HG02885 (cell line): Measurements from ENCODE around the gene ABLIM2.

Source experiments
- ATAC-seq: cut with Tn5 transposase; IDR thresholded peaks from one replicate; pipeline ENCODE4 v1.9.1; 2021; ENCODE audit warnings: mild to moderate bottlenecking; ENCODE audit not compliant: unreplicated experiment, poor library complexity

ABLIM2 gene

DNA sequence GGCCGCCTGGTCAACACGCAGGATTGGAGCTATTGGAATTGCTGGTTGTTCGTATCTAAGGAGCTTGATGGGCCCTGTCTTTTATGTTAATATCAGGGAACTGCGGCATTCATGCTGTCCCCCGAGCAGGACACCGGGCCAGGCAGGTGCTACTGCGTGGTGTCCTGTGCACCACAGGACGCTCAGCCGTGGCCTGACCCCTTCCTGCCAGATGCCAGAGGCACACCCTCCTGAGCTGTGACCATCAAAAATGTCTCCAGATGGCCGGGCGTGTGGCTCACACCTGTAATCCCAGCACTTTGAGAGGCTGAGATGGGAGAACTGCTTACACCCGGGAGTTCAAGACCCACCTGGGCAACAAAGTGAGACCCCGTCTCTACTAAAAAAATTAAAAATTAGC is 32.1 kb downstream of the ABLIM2 start:
- no peak for ATAC-seq

DNA sequence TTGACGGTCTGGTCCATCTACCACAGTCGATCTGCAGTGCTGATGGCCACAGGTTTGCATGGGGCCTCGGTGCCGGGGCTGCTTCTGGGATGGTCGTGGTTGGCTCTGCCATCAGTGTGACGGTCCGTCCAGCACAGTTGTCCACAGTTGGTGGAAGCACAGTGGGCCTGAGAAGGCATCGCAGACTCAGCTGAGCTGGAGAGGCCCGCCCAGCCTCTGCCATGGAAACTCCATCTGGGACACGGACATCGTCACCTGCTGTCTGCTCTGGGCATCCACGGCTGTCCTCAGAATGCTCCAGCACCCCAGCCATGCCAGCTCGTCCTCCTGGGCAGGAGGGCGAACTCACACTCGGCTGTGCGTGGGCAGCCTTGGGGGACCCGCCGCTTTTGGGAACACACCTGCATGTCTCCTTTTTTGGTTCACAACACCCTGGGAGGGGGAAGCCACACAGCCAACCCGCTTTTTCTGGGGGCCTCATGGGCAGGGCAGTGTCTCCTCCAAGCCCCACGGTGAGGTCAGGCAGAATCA is 33.0 kb downstream of the ABLIM2 start:
- no peak for ATAC-seq

DNA sequence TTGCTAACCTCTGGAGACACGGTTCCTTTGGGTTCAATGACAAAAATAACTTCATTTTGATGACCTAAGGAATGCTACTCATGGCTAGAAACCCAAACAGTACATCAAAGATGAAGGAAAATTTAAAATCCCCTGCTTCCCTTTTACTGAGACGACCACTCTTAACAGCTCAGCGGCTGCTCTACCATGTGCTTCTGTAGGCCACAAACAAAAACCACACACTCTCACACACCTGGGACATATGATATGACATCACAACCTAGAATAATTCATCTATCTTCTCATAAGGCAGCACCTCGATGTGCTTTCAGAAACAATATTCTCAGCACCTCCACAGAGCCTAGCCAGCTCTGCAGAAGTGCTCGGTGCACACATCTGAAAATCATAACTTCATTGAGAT is 34.7 kb downstream of the ABLIM2 start:
- no peak for ATAC-seq

DNA sequence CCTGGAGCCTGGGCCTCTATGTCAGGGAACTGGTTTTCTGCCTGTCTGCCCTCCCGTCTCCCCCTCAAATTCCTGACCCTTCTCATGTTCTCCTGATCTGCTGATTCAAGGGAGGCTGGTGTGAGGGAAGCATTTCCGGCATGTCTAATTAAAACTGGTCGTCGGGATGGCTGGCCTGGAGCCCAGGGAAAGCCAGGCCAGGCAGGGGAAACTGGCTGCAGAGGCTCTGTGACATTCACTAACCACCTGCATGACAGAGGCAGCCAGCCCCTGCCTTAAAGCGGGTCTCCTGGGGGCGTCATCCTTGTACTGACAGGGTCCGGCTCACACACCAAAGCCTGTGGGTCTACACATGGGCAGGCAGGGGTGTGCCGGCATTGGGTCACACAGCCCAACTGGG is 35.2 kb downstream of the ABLIM2 start:
- no peak for ATAC-seq

DNA sequence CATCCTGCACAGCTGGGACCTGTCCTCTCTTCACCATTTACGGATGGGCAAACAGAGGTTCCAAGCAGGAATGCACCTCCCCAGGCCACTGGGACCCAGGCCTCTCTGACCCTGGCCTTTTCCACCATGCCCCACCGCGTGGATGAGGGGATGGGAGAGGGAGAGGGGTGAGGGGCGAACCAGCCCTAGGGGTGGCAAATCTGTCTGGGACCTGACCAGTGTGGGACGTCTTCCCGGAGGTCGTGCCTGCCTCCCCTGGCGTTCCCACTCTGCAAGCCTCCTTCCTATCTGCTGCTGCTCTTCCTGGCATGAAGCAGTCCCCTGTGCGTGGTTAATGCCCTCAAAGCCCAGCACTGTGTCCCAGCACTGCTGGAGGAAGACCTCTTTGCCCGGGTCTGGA is 35.9 kb downstream of the ABLIM2 start:
- no peak for ATAC-seq

DNA sequence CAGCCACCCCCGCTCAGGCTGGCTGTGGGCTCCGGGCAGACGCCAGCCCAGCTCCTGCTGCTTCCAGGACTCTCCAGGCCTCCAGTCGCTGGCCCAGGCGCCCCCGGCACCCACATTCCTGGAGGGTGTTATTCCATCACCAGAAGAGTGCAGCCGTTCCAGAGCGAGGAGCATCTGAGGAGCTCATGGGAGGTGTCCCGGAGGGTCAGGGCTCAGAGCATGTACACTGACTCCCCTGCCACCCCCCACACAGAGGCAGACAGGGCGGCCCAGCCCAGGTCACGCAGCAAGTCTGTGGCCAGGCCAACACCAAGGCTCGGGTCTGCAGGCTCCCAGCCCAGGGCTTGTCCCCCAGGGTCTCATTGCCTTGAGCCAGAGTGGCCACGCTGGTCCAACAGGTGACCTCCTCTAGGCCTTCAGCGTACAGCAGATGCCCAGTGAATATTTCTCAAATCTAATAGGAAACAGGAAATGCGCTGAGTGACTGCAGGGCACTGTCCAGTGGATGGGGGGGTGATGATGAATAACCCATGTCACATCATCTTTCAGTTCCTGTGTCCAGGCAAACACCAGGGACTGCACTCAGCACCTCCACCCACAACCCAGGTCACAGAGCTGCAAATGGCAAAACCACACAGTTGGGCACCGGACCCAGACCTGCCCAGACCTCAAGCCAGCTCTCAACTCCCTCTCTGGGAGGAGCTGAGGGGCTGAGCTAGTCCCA is 37.2 kb downstream of the ABLIM2 start:
- ATAC-seq = no peak

DNA sequence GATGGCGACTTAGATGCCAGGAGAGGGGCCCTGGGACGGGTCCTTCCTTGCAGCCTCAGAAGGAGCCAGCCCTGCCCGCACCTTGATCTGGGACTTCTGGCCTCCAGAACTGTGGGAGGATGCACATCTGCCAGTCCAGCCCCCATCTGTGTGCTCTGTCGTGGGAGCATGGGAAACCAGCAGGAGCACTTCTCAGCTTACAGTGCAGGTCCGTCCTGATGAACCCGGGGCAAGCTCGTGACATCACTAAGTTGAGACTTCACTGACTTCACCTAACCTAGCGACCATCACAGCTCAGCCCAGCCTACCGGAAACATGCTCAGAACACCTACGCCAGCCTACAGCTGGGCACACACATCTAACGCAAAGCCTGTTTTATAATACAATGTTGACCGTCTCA is 38.1 kb downstream of the ABLIM2 start:
- no peak for ATAC-seq

DNA sequence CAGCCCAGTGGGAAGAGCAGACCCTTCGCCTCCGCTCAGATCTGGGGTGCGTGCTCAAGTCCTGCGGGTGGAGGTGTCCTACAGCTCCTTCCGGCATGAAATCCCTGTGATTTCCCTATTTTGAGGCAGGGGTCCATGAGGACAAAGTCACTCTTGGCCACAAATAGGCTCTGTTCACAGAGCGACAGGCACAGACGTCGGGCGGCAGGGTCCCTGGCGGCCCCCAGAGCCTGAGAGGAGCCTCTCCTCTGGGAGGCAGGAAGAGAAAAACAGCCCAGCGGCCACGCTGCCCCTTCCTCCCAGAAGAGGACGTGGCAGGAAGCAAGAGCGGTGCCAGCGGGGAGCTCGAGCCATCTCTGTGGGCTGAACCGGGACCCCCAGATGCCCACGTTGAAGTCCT is 38.7 kb downstream of the ABLIM2 start:
- no peak for ATAC-seq

DNA sequence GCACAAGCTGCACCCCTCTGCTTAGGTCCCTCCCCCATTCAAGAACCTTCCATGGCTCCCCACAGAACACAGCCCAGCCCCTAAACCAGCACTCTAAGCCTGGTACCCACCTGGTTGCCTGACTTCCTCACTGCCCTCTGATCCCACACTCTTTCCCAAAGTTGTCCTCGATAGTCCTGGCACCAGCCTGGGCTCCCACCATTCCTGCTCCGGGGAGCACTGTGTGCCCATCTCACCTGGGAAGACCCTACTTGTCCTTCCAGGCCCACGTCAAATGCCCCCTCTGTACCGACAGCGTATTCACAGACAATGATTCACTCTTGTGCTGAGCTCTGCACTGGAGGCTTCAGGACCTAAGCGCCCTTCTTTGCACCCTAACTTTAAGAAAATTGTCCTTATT is 40.1 kb downstream of the ABLIM2 start:
- no peak for ATAC-seq

DNA sequence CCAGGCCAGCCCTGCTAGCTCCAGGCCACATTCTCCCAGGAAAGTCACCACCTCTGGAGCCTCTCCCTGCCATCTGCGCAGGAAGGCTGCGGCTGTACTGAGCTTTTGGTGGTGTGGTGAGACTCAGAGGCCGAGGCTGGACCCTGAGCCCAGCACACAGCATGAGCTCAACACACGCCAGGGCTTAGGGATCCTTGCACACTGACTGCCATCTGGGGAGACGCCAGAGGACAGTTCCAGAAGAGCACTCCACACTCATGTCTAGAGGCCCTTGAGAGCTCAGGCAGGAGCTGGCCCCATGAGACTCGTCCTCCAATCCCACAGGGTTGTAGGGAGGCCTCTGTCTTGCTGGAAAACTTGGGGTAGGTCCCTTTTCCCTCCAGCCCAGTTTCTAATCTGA is 40.6 kb downstream of the ABLIM2 start:
- no peak for ATAC-seq

DNA sequence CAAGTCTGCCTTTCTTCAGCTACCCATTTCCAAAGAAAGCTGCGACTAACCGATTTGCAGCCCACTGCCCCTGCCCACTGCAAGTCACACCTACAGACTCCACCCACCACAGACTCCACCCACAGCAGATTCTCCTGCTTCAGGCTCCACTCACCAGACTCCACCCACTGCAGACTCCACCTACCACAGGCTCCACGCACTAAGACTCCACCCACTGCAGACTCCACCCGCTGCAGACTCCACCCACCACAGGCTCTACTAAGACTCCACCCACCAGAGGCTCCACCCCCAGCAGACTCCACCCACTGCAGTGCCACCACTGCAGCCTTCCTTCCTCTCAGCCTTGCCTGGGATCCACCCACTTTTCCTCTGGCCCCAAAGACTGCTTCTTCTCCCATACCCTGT is 41.3 kb downstream of the ABLIM2 start:
- peak; percentile 77 for ATAC-seq

DNA sequence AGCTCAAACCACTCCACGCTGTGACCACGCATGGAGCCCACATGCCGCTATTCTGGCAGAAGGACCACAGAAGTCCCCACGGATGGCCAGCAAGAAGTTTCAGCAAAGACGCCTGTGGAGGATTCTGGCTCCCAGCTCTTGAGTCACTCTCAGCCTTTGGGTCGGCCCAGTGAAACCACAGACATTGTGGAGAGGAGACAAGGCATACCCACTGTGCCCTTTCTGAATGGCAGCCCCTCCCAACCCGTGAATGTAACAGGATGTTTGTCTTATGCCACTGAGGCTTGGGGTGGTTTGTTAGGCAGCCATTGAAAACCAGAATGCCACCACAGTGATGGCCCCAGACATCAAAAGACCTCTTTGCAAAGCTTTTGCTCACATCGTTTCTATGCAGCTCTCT is 42.7 kb downstream of the ABLIM2 start:
- no peak for ATAC-seq

DNA sequence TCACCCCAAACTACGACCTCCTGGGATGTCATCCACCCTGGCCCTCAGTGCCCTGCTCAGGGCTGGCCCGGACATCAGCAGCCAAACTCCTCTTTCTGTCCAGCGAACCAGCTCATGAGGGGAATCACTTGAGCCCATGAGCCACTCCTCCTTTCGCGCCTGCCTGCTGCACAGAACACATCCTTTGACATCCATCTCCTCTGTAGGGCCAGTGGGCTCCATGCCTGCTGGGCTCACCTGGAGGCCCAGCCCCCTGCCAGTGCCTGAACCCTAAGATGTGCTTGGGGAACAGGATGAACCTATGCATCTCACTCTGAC is 43.5 kb downstream of the ABLIM2 start:
- no peak for ATAC-seq

DNA sequence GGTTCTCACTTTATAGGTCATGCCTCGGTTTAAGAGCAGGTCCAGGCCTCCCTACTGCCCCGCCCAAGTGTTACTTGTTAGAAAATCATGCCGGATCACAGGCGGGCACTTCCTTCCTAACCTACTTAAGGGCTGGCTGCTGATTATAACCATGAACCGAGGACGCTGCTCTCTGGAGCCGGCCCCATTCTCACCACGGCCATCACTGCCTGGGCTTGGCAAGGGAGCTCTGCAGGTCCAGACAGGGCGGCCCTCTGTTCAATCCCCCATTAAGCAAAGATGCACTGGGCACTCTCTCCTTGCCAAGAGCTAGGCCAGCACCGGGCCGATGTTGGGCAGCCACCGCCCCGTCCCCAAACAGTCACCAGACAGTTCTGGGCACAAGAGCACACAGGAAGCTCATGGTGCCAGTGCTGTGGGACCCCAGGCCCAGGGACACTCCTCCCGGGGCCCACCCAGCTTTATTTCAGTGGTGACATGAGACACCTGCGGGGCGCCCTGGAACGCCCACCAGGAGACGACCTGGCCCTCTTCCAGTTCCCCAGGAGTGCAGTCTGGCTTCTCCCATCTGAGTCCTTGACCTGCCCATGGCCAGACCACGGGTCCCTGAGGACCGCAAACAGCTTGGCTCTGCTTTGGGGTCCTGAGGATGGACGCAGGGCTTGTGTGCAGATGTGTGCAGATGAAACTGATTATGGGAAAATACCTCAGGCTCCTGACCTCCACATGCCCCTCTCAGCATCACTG is 44.0 kb downstream of the ABLIM2 start:
- no peak for ATAC-seq

DNA sequence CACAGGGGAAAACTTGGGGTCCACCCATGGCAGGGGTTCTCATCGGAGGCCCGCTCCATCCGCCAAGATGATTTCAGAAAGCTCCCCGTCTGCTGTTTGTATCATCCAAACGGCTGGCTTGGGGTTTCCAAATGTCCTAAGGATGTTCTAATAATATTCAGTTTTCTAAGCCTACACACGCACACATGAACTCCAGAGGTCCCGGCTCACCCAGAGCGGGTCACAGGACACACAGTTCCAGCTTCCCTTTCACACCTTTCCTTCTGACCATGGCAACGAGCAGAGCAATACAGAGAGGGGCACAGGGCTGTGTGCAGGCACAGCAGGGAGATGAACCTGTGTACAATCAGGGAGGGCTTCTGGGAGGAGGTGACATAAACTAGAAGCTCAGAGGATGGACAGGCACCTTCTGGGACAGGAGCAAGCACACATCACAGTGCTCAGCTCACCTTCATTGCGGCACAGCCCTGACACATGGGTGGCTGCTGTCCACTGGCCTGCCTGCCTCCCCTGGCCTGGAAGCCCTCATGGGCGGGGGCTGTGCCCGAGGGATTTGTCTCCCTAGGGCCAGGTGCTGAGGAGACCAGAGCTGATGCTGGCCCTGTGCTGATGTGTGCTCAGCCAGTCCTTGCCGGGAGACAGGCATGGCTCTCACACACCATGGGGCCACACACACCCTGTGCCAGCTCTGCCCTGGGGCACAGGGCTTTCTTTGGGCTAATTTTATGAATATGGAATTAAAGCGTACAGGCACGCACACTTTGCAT is 44.8 kb downstream of the ABLIM2 start:
- ATAC-seq = no peak

DNA sequence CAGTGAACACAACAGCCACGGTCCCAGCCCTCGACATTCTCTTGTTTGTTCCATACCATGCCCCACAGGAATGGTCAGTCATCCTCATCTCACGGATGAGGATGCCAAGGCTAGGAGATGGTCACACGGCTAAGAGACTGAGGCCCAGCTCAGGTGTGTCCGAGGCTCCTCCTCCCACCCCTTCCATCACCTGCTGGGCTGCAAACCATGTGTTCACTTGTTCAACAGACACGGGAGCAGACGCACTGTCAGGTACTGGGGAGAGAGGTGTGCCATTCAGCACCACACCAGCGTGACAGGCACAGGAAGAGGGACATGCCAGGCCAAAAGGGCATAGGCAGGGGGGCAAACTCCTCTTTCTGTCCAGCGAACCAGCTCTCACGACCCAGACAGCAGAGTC is 45.9 kb downstream of the ABLIM2 start:
- no peak for ATAC-seq

DNA sequence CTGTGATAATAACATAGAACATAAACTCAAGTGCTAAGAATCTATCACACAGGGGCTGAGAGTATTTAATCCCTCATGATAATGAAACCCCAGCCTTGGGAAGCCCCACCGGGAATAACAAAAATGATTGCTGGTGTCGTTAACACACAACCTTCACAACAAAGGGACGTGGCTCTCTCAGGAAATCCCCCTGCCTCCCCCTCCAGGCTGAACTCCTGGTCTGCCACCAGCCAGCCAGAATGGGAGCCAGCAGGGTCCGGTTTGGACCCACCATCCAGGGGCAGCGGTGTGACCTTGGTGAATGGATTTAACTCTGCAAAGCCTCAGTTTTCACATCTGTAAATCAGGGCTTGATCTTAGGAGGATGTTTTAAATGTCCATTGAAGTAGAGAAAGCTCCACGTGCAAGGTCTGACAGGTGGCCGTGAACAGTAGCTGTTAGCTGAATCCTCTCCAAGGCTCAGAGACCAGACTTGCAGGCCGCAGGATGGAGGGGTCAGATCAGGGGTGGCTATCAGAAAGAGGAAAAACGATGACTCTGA is 46.5 kb downstream of the ABLIM2 start:
- no peak for ATAC-seq

DNA sequence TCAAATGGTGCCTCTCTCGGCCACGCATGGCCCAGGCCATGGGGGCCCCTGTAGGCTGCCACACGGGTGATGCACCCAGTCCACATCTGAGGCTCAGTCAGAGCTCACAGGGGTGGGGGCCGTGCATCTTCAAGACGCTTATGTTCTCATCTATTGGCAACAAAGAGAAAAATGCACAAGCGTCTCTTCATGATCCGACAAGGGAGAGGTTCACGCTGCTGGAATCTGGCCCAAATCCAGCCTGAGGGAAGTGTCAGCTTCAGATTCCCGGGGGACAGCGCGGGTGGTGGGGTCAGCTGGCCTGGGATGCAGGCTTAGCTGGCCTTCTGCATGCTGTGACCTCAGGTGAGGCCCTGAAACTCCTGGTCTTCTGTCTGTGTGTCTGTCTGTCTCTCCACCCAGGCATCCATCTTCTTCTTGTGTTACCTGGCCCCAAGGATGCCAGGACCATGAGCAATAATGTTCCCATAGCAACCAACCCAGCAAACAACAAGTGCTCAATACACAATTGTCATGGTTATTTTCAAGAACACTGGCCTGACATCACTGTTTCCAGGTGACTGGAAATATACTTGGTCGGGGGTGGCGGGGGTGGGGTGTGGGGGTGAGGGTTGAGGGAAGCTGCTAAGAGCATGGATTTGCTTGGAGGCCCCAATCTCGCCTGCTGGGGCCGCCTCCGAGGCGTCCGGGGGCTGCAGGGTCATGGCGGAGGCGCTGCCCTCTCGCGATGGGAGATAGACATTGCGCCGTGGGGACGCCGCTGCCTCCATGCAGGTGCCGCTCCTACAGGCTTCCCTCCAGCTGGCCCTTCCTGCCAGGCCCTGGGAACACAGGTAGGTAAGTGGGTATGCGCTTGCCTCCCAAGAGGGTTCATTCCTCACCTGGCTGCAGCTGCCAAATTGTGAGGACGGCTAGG is 48.3 kb downstream of the ABLIM2 start:
- ATAC-seq = no peak

DNA sequence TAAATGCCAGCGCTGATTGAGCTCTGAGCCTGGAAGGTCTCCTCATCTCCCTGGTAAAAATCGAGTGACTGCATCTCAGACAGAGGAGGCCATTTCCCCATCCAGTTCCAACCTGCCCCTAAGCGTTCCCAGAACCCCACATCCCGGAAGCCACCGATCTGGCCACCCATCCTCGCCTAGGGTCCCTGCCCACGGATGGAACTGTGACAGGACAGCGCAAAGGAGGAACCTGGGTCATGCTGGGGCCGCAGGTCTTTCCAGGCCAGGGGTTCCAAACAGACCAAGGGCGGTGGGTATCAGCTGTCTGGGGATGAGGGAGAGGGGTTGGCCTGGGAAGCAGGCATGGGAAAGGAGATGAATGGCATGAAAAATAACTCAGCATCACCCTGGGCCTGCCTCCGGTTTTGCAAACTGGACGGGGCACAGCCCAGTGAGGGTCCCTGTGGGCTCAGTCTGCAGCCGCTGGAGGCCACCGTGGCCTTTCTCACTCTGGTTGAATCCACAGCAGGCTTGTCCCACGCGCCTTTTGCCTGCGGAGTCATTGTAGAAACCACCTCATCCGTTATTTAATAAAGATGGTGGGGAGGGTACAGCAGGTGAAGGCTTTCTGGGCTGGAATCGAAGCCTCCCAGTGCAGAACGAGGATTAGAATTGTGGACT is 49.1 kb downstream of the ABLIM2 start:
- ATAC-seq = no peak
